Gastrocnemius medialis (tissue), 4 donors: ENCODE results near the gene CCL4. TPM values are rescaled to one million over a fixed set of nuclear protein-coding genes. Genes with fewer than 3 reads are reported as not detected.
"Not testable (repeated sequence)": the region's sequence is repeated elsewhere in the genome, so short reads cannot be mapped to it uniquely, and the experiment has no call there.

Experiments used
- ATAC-seq, 2 donors: fragments of 150-250 bp; one replicate each; pipeline ENCODE4 v1.9.1; 2016
- DNase-seq, 2 donors: peaks; one replicate each; pipeline ENCODE4 v3.0.0-alpha.2; 2019
- H3K27ac ChIP-seq, 4 donors: fragments of 200-600 bp; sonication (generic); 1 replicate in 1 of 4; 2 replicates in 3 of 4; pipeline ENCODE4 v1.5.1; 2016 to 2018; ENCODE audit warnings: mild to moderate bottlenecking in 2 of 4, moderate library complexity in 1 of 4
- H3K27me3 ChIP-seq, 3 donors: fragments of 200-600 bp; sonication (generic) in 2 of 3; 1 replicate in 1 of 3; 2 replicates in 2 of 3; pipeline versions ENCODE4 v1.5.1 to v1.6.0; 2016 to 2019; ENCODE audit warnings: mild to moderate bottlenecking in 1 of 3, moderate library complexity in 1 of 3
- H3K36me3 ChIP-seq, 2 donors: fragments of 200-600 bp; sonication (generic) in 1 of 2; one replicate each; pipeline ENCODE4 v1.5.1; 2017 to 2018
- H3K4me1 ChIP-seq, 2 donors: fragments of 200-600 bp; sonication (generic) in 1 of 2; one replicate each; pipeline ENCODE4 v1.5.1; 2016 to 2017; ENCODE audit warnings: mild to moderate bottlenecking in 2 of 2
- H3K4me3 ChIP-seq, 4 donors: fragments of 200-600 bp; sonication (generic) in 3 of 4; 1 replicate in 1 of 4; 2 replicates in 3 of 4; pipeline ENCODE4 v1.5.1; 2016 to 2019; ENCODE audit warnings: mild to moderate bottlenecking in 2 of 4
- H3K9me3 ChIP-seq, 3 donors: fragments of 200-600 bp; sonication (generic) in 2 of 3; 1 replicate in 1 of 3; 2 replicates in 2 of 3; pipeline ENCODE4 v1.5.1; 2016 to 2019
- POLR2A ChIP-seq, 2 donors: fragments of 450-650 bp; IDR thresholded peaks; one replicate each; pipeline ENCODE4 v1.6.1; 2017; ENCODE audit warnings: antibody characterized with exemption in 2 of 2, mild to moderate bottlenecking in 2 of 2, moderate library complexity in 2 of 2
- in situ Hi-C, 4 donors: fragments of 200-750 bp; cut with MboI; loops; one replicate each; pipeline versions ENCODE4 v1.15.0 to v1.8.0; 2017; ENCODE audit warnings: low sequenced_read_pairs in 4 of 4
- intact Hi-C: fragments of 100-400 bp; cut with DNase I; formaldehyde crosslinking; loops from one replicate; pipeline ENCODE4 v1.15.1; 2023; ENCODE audit warnings: low total_unique reads
- total RNA-seq, 4 donors: library from RNA; depleted of rRNA; stranded (reverse); fragments of >200 nt; gene quantifications; one replicate each; pipeline versions ENCODE4 v1.1.0 to v1.2.3, GENCODE V29; 2016
- TF ChIP-seq, protein P1 (sequence below), 5 experiments: fragments of 450-650 bp in 3 of 5; fragments of 200-600 bp in 2 of 5; sonication (generic) in 2 of 5; IDR thresholded peaks in 4 of 5; conservative IDR thresholded peaks in 1 of 5; 1 replicate in 4 of 5; 2 replicates in 1 of 5; pipeline ENCODE4 v1.5.1; 2016 to 2019; ENCODE audit warnings: antibody characterized with exemption in 5 of 5, mild to moderate bottlenecking in 3 of 5, moderate library complexity in 3 of 5

CCL4 gene
- under 1 TPM in 2 of 4 donors, not detected in 2; 0.42 to 0.49 TPM for total RNA-seq

DNA sequence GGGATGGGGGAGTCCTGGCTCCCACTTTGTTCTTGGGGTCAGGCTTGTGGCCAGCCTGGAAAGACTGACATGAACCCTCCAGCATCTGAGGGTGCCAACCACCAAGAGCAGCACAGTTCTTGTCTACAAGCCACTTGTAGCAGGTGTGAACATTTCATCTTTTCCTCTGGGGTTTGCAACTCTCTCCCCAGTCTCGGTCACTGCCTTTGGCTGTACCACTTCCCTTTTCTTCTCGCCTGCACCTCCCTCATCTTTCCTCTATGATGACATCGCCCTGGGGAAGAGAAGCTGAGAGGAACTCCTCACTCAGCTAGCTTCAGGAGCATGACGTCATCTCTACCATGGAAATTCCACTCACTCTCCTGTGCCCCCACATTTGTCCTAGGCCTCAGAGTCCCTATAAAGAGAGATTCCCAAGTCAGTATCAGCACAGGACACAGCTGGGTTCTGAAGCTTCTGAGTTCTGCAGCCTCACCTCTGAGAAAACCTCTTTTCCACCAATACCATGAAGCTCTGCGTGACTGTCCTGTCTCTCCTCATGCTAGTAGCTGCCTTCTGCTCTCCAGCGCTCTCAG is at the start of gene CCL4:
Gene CCL4 (plus strand): TSS at position 427 of the 575 bp plus-strand sequence. CDS start 79 bp downstream, at position 506.
- H3K4me3 ChIP-seq, H3K27me3 ChIP-seq, ATAC-seq, H3K27ac ChIP-seq, in situ Hi-C loops, H3K4me1 ChIP-seq, H3K36me3 ChIP-seq, intact Hi-C loops, DNase-seq, H3K9me3 ChIP-seq: not testable (repeated sequence)

DNA sequence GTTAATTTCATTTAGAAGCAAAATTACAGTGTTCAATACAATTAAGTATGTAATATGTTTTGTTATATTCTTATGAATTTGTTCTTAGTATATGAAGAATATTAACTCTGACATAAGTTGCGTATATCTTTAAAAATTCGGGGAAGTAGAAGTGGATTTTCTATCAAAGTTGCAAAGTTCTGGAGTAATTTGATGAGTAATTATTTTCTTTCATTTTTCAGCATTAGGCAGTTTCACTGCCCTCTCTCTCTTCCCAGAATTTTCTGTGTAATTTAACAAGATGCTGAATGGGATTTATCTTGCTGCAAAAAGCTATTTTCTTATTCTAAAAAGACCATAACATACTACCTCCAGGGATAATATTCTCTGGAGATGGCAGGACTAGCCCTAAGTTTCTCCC is 48.5 kb upstream of the CCL4 start:
- Histone ChIP-seq H3K36me3 (no peaks in the 10 kb centered on the region), H3K27ac (no peak overlapping the region), H3K4me3 (no peak overlapping the region), H3K4me1 (no peaks in the 10 kb centered on the region), H3K27me3 (no peaks in the 10 kb centered on the region), H3K9me3 (no peaks in the 10 kb centered on the region)
- DNase-seq = no peak
- no peak for ATAC-seq
- intact Hi-C loops = no loop called here
- no peak for TF ChIP-seq POLR2A (IDR thresholded peaks at IDR 0.05)
- TF ChIP-seq, protein P1, sequence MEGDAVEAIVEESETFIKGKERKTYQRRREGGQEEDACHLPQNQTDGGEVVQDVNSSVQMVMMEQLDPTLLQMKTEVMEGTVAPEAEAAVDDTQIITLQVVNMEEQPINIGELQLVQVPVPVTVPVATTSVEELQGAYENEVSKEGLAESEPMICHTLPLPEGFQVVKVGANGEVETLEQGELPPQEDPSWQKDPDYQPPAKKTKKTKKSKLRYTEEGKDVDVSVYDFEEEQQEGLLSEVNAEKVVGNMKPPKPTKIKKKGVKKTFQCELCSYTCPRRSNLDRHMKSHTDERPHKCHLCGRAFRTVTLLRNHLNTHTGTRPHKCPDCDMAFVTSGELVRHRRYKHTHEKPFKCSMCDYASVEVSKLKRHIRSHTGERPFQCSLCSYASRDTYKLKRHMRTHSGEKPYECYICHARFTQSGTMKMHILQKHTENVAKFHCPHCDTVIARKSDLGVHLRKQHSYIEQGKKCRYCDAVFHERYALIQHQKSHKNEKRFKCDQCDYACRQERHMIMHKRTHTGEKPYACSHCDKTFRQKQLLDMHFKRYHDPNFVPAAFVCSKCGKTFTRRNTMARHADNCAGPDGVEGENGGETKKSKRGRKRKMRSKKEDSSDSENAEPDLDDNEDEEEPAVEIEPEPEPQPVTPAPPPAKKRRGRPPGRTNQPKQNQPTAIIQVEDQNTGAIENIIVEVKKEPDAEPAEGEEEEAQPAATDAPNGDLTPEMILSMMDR (IDR thresholded peaks at IDR 0.05 in 4 of 5, conservative IDR thresholded peaks at IDR 0.05 in 1 of 5) = no peak
- in situ Hi-C loops = no loop called here

DNA sequence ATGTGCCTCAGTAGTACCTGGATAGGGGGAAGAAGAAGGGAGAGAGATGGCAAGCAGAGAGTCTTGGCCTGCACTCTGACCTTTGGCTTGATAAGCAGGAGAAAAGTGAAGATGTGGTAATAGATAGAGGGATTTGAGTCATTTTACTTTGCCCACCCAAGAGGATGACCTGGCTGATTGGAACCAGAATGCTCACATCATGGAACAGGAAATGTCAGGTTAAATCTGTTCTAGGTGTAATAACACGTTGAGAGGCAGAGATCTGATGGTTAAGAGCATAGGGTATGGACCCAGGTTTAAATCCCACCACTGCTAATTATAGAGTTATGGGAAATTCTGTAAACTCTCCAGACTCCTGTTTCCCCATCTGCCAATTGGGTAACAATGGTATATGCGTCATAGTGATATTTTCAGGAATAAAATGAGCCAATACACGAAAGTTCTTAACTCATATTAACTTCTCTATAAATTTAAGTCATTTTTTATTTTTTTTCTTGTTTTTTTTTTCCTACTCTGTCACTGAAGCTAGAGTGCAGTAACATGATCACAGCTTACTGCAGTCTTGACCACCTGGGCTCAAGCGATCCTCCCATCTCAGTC is 47.6 kb upstream of the CCL4 start:
- TF ChIP-seq, protein P1 (IDR thresholded peaks at IDR 0.05 in 4 of 5, conservative IDR thresholded peaks at IDR 0.05 in 1 of 5) = no peak
- TF ChIP-seq POLR2A (IDR thresholded peaks at IDR 0.05) = no peak
- H3K4me3 ChIP-seq = no peak overlapping the region
- H3K27ac ChIP-seq = no peak overlapping the region
- no peak for ATAC-seq
- intact Hi-C loops = no loop called here
- no peak for DNase-seq
- H3K4me1 ChIP-seq = no peaks in the 10 kb centered on the region
- no peaks in the 10 kb centered on the region for H3K36me3 ChIP-seq
- H3K27me3 ChIP-seq = no peaks in the 10 kb centered on the region
- no peaks in the 10 kb centered on the region for H3K9me3 ChIP-seq
- in situ Hi-C loops = no loop called here

DNA sequence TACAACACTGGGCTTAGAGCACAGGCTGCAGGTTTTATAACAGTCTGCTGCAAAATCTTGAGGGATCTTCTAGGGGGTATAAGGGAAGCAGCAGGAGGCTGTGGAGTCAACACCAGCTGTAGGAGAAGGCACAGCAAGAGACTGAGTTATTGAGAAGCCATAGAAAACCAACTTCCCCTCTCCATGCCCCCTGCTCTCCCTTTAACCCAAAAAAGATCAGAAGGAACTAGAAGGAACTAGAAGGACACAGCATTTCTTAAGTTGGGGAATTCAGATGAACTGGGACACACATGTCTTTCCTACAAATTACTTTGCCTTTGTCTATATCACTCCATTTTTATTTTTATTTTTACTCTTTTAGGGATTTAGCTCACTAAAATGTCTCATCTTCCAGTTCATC is 45.7 kb upstream of the CCL4 start:
- intact Hi-C loops = no loop called here
- no peak for TF ChIP-seq POLR2A (IDR thresholded peaks at IDR 0.05)
- TF ChIP-seq, protein P1 (IDR thresholded peaks at IDR 0.05 in 4 of 5, conservative IDR thresholded peaks at IDR 0.05 in 1 of 5) = no peak
- Histone ChIP-seq H3K4me1 (no peaks in the 10 kb centered on the region), H3K36me3 (no peaks in the 10 kb centered on the region), H3K27me3 (no peaks in the 10 kb centered on the region), H3K9me3 (no peaks in the 10 kb centered on the region), H3K4me3 (no peak overlapping the region), H3K27ac (no peak overlapping the region)
- in situ Hi-C loops = no loop called here
- DNase-seq (no peak), ATAC-seq (no peak)

DNA sequence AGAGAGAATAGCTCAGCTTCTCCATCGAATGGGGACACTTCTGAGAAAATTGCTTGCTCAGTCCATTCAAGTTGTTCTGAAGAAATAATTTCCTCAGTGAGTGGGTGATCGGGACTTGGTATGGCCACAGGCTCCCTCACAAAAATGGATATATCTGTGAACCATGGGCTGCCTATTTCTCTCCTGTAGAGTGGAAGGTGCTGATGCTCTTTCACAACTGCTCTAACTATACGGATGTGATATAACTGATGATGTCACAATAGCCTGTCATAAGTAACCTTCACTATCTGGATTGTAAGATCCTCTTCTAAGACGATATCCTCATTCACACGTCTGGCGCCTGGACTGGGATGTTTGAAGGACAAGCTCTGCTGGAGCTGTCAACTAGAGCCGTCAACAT is 44.2 kb upstream of the CCL4 start:
- no peak overlapping the region for H3K4me3 ChIP-seq
- H3K9me3 ChIP-seq = no peaks in the 10 kb centered on the region
- H3K27me3 ChIP-seq = no peaks in the 10 kb centered on the region
- DNase-seq = no peak
- no peak for ATAC-seq
- no peaks in the 10 kb centered on the region for H3K36me3 ChIP-seq
- no peak for TF ChIP-seq POLR2A (IDR thresholded peaks at IDR 0.05)
- TF ChIP-seq, protein P1 (IDR thresholded peaks at IDR 0.05 in 4 of 5, conservative IDR thresholded peaks at IDR 0.05 in 1 of 5) = no peak
- no peaks in the 10 kb centered on the region for H3K4me1 ChIP-seq
- no peak overlapping the region for H3K27ac ChIP-seq
- in situ Hi-C loops = no loop called here
- intact Hi-C loops = no loop called here
